Lung (tissue), 12 donors: ENCODE data around the gene DLG1. TPM values are rescaled to one million over a fixed set of nuclear protein-coding genes. Genes with fewer than 3 reads are reported as not detected.
A peak's percentile ranks its signal among the peaks of the same experiment; 100 is the strongest.

ENCODE experiments used
- ATAC-seq: fragments of 200-7000 bp; cut with Tn5 transposase; one replicate; pipeline ENCODE4 v1.9.1; 2020; ENCODE audit warnings: moderate number of reproducible peaks; ENCODE audit not compliant: insufficient read depth, low FRiP score
- DNase-seq, 3 donors: peaks; one replicate each; pipeline ENCODE4 v3.0.0-alpha.2; 2013 to 2017
- H3K27ac ChIP-seq, 2 donors: one replicate each; pipeline ENCODE4 v1.5.1; 2013; ENCODE audit warnings: mild to moderate bottlenecking in 2 of 2, moderate library complexity in 2 of 2, control low read depth in 1 of 2, inconsistent platforms in 1 of 2, low read depth in 1 of 2, low read length in 1 of 2
- H3K27me3 ChIP-seq, 3 donors: one replicate each; pipeline ENCODE4 v1.5.1; 2013; ENCODE audit warnings: low read length in 2 of 3; ENCODE audit not compliant: control insufficient read depth in 3 of 3, insufficient read depth in 3 of 3
- H3K36me3 ChIP-seq, 4 donors: one replicate each; pipeline ENCODE4 v1.5.1; 2013; ENCODE audit warnings: low read length in 4 of 4, mild to moderate bottlenecking in 1 of 4, moderate library complexity in 1 of 4; ENCODE audit not compliant: control insufficient read depth in 4 of 4, insufficient read depth in 4 of 4
- H3K4me1 ChIP-seq, 5 donors: one replicate each; pipeline ENCODE4 v1.5.1; 2013; ENCODE audit warnings: low read length in 5 of 5, mild to moderate bottlenecking in 2 of 5, moderate library complexity in 1 of 5; ENCODE audit not compliant: control insufficient read depth in 5 of 5, insufficient read depth in 5 of 5
- H3K4me3 ChIP-seq: one replicate; pipeline ENCODE4 v1.5.1; 2013; ENCODE audit warnings: mild to moderate bottlenecking, control low read depth, moderate library complexity
- H3K9ac ChIP-seq, 2 donors: one replicate each; pipeline ENCODE4 v1.5.1; 2013; ENCODE audit warnings: low read length in 2 of 2, control low read depth in 1 of 2; ENCODE audit not compliant: insufficient read depth in 1 of 2
- H3K9me3 ChIP-seq, 4 donors: one replicate each; pipeline ENCODE4 v1.5.1; 2013; ENCODE audit warnings: low read length in 3 of 4, mild to moderate bottlenecking in 1 of 4, moderate library complexity in 1 of 4; ENCODE audit not compliant: control insufficient read depth in 4 of 4, insufficient read depth in 3 of 4
- WGBS, 2 donors: extraction: QIAGEN DNeasy Blood & Tissue Kit; methylation state at CpG; one replicate each; pipeline ENCODE4 v1.1.7; 2013; 5-methylcytosine and 5-hydroxymethylcytosine counted together
- polyA plus RNA-seq, 2 donors: library from polyadenylated mRNA; stranded (reverse); fragments of 200-250 nt; gene quantifications; one replicate each; pipeline ENCODE4 v1.2.1, GENCODE V29; 2013
- total RNA-seq, 2 donors: library from RNA; depleted of rRNA in 1 of 2; stranded (reverse); fragments of >200 nt in 1 of 2; gene quantifications; one replicate each; pipeline ENCODE4 v1.2.1, GENCODE V29; 2014 to 2021
- TF ChIP-seq, protein P1 (sequence below): IDR thresholded peaks from 2 replicates; pipeline ENCODE4 v1.5.1; 2012; ENCODE audit warnings: mild to moderate bottlenecking; ENCODE audit errors: control extremely low read depth, extremely low read depth
- donor health status: control.
- donor health status: control.
- donor health status: Bipolar disorder and iron deficiency.
- donor health status: healthy.
- donor health status: DM: yes; HTN: yes; CAD: no.

The DLG1 gene
- total and polyA plus RNA-seq, 4 donors: 16.0 to 114 (median 45.7) TPM

DNA sequence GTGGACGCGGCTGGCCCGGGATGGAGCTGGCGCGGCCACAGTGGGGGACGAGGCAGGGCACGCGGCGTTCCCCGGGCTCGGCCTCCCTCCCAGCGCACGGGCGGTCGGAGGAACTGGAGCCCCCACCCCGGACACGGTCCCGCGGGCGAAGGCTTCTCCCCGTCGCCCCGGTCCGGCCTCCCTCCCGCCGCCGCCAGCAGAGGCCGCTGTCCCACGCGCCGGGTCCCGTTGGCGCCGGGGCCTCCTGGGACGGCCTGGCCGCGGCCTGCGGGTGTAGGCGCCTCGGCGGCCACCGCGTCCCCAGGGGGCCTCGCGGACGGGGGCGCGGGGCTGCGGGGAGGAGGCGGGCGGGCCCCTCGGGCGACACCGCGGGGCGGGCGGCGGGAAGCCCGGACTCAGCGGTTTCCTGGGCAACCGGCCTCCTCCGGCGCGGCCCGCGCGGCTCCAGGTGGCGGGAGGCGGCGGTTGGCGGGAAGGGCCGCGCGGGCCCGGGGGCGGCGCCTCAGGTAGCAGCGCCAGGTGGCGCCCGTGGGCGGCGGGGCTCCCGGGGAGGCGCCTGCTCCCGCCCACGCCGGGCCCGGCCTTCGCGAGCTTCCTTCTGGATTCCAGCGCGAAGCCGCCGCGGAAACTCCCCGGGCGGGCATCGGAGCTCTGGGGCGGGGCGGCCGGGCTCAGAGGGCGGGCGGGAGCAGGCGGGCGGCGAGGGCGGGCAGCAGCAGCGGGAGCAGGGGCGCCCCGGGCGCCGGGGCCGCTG, 295.5 kb downstream of the DLG1 start:
- Histone ChIP-seq H3K27me3 (no peaks in the 10 kb centered on the region), H3K36me3 (no peaks in the 10 kb centered on the region), H3K4me1 (peaks cover 0 to 12% (median 6%) of the 10 kb centered on the region in 5 donors), H3K27ac (peak overlapping the region in 1 of 2 donors; percentile 76), H3K9me3 (no peaks in the 10 kb centered on the region), H3K4me3 (peak overlapping the region; percentile 40), H3K9ac (peak overlapping the region in 1 of 2 donors; percentile 11)
- ATAC-seq: peak; percentile 81
- TF ChIP-seq, protein P1, sequence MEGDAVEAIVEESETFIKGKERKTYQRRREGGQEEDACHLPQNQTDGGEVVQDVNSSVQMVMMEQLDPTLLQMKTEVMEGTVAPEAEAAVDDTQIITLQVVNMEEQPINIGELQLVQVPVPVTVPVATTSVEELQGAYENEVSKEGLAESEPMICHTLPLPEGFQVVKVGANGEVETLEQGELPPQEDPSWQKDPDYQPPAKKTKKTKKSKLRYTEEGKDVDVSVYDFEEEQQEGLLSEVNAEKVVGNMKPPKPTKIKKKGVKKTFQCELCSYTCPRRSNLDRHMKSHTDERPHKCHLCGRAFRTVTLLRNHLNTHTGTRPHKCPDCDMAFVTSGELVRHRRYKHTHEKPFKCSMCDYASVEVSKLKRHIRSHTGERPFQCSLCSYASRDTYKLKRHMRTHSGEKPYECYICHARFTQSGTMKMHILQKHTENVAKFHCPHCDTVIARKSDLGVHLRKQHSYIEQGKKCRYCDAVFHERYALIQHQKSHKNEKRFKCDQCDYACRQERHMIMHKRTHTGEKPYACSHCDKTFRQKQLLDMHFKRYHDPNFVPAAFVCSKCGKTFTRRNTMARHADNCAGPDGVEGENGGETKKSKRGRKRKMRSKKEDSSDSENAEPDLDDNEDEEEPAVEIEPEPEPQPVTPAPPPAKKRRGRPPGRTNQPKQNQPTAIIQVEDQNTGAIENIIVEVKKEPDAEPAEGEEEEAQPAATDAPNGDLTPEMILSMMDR: peak; percentile 73
- peak; percentile 78 to 84 (median 81) for DNase-seq
- WGBS, 2 donors: 0 to 1% methylated on average over 56 to 113 of the region's 113 CpGs

DNA sequence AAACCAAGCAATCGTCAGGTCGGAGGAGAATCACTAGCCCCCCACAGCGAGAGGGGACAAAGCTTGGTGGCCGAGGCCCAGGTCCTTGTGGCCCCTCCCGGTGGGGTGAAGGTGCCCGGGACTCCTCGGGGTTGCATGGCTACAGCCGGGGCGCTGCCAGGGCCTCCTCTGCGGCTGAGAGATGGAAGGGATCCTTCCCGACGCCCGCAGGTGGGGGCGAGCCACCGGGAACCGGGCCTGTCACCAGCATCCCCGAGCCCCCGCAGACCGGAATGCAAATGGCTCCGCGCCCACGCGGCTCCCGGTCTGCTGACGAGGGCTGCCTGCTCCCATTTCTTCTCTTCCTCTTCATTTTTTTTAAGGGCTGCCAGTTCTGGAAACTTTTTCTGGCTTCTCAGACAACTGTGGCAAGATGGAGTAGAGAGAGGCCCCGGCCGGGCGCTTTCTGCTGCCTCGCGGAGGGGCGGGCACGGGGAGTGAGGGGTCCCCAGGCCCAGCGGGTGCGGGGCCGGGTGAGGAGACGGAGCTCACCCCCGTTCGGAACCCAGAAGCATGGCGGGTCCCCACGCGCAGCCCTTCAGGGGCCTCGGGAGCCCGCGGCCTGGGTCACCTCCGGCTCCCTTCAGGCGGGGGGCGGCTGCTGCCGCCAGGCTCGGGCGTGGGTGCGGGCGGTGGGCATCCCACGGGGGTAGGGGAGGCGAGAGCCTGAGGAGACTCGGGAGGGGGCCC, 296.3 kb downstream of the DLG1 start:
- DNase-seq (peak; percentile 41 to 54 (median 47)), ATAC-seq (peak; percentile 38)
- TF ChIP-seq, protein P1: no peak
- Histone ChIP-seq H3K4me1 (peaks cover 0 to 12% (median 6%) of the 10 kb centered on the region in 5 donors), H3K9me3 (no peaks in the 10 kb centered on the region), H3K4me3 (peak overlapping the region; percentile 37), H3K27me3 (no peaks in the 10 kb centered on the region), H3K27ac (peak overlapping the region in 1 of 2 donors; percentile 76), H3K36me3 (no peaks in the 10 kb centered on the region), H3K9ac (peak overlapping the region in 1 of 2 donors; percentile 11)
- WGBS, 2 donors: 21 to 32% methylated on average over 52 to 55 of the region's 55 CpGs

- no peak overlapping the region for H3K27ac ChIP-seq
- no peak overlapping the region for H3K9ac ChIP-seq
- no peaks in the 10 kb centered on the region for H3K27me3 ChIP-seq
- peaks cover 0 to 12% (median 6%) of the 10 kb centered on the region in 5 donors for H3K4me1 ChIP-seq
- no peaks in the 10 kb centered on the region for H3K36me3 ChIP-seq
- H3K4me3 ChIP-seq: no peak overlapping the region
- WGBS, 2 donors: 94 to 95% methylated on average over 20 of the region's 20 CpGs
- TF ChIP-seq, protein P1: no peak
- no peak for ATAC-seq
- no peak for DNase-seq
- no peaks in the 10 kb centered on the region for H3K9me3 ChIP-seq
Measured at GRCh38 chr3:197001106-197001971, 297.1 kb downstream of the DLG1 start.
